Islet of Langerhans (tissue), 1 donor: Measurements from ENCODE around the gene CFAP74.
"Not testable (repeated sequence)": the region's sequence is repeated elsewhere in the genome, so short reads cannot be mapped to it uniquely, and the experiment has no call there.

Experiments
- FAIRE-seq: peaks from one replicate; lab custom pipeline; 2011; peaks lifted over from hg19 to GRCh38; lab: Jason Lieb, UNC

The CFAP74 gene

DNA sequence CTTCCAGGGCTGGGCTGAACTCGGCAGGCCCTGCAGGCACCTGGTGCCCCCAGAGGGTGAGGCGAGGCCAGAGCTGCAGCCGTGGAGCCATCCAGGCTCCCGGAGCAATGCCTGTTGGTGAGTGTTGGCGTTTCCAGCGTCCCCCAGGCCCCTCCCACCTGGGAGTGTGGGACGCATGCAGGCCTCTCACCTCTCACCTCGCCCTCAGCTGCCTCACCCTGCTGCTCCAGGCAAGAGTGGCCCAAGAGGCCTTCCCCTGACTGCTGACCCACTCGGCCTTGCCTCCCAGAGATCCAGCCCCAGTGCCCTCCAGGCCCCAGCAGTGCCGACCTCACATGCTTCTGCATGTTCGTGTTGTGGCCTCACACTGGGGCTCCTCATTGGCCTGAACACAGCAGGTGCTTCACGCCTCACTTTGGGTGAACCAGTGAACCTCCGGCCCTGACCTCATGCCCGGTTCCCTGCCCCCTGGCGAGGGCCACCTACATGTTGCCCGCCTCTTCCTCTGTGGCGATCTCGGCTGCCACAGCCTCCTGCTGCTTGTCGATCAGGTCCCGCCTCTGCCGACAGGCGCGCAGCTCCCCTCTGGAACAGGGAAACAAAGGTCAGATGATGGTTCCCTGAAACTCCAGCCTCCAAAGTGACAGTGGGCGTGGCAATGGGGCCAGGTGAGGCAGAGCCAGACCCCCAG is 17.0 kb downstream of the CFAP74 start:
- FAIRE-seq = no peak

DNA sequence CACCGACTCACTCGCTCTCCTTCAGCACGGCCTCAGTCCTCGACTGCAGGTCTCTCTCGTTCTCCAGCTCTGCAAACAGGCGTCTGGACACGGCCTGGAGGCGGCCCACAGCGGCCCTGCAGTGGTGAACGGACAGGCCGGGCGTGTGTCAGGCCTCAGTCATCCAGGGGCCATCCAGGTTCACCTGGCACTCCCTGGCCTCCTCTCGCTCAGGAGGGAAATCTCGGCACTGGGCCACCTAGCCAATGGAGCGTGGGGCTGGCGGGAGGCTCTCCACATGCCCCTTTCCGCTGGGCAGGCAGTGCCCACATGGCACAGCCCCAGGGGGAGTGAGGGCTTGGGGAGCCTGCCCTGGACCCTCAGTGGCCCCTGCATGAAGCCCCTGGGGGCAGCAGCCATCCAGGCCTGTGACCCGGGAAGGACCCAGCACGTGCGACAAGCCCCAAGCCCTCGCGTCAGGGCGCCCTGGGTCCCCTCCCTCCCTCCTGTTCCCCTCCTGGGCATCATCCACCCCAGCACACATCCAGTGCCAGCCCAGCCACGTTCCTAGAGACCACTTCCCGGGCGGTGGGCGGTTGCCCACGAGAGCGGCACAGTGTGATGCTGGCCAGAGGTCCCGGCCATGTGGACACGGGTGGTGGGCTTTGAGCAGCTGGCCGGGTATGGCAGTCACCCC is 18.1 kb downstream of the CFAP74 start:
- no peak for FAIRE-seq

DNA sequence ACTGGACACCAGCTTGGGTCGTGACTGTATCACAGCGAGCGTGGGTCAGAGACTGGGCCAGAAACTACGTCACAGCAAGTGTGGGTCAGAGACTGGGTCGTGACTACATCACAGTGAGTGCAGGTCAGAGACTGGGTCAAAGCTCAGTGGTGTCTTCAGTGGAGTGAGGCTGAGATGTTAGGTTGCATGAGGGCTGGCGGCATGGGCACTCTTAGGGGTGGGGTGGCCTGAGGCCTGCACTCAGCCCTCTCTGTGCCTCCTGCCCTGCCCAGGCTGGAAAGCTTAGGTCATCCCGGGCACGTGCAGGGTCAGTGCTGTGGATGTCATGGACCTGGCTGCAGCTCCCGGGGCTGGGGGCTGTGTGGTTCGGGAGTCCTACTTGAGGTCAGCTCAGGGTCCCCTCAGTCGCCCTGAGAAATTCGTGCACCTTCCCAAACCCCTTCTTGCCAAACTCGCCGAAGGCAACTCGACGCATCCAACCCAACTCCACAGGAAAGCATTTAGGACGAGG is 19.0 kb downstream of the CFAP74 start:
- no peak for FAIRE-seq

DNA sequence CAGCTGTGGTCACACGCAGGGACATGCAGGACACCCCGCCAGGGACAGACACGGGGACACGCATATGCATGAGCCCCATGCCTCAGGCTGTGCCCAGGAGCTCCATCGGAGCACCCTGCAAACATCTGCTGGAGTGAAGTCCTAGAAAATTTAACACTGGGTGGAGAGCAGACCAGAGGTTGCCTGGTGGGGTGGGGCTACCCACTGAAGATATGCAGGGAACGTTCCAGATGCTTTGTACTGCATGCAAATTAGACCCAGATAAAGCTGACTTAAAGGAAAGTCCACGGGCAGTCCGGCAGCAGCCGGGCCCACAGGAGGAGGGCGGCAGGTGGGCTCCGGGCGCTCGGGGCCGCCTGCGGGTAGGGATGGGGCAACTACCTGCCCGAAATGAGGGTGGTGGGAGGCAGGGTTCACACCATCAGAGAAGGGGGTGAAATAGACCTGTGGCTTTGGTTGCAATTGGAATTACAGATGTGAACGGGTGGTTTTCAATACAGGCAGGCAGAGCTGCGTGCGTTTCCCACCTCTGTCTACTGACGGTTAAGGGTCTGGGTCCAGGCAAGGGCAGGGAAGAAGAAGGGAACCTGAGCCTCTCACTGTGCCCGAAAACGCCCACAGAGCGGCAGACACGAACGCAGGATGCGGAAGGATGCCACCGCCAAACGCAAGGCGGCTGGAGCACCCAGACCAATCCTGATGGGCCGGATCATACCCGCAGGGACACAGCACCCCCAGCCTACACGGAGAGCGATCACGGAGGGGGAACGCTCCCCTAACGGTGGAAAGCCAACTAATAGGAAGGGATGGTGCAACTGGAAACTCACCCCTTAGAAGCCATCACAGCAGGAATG is 21.0 kb downstream of the CFAP74 start:
- FAIRE-seq = no peak

DNA sequence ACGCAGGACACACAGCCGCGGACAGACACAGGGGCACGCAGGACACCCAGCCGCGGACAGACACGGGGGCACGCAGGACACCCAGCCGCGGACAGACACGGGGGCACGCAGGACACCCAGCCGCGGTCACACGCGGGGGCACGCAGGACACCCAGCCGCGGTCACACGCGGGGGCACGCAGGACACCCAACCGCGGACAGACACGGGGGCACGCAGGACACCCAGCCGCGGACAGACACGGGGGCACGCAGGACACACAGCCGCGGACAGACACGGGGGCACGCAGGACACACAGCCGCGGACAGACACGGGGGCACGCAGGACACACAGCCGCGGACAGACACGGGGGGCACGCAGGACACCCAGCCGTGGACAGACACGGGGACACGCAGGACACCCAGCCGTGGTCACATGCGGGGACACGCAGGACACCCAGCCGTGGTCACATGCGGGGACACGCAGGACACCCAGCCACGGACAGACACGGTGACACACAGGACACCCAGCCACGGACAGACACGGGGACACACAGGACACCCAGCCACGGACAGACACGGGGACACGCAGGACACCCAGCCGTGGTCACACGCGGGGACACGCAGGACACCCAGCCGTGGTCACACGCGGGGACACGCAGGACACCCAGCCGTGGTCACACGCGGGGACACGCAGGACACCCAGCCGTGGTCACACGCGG is 21.8 kb downstream of the CFAP74 start:
- FAIRE-seq = not testable (repeated sequence)

DNA sequence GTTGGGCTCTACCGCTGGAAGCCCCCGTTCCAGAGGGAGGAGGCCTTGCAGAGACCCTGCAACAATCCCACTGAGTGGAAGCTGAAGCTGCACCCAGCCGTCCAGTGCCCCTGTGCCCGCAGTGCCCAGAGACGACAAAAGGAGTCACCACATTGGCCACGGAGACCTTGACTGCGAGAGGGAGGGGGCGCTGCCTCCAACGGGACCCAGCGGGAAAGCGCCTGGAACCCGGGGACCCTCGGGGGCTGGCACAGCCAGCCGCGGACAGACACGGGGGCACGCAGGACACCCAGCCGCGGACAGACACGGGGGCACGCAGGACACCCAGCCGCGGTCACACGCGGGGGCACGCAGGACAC is 22.5 kb downstream of the CFAP74 start:
- no peak for FAIRE-seq

DNA sequence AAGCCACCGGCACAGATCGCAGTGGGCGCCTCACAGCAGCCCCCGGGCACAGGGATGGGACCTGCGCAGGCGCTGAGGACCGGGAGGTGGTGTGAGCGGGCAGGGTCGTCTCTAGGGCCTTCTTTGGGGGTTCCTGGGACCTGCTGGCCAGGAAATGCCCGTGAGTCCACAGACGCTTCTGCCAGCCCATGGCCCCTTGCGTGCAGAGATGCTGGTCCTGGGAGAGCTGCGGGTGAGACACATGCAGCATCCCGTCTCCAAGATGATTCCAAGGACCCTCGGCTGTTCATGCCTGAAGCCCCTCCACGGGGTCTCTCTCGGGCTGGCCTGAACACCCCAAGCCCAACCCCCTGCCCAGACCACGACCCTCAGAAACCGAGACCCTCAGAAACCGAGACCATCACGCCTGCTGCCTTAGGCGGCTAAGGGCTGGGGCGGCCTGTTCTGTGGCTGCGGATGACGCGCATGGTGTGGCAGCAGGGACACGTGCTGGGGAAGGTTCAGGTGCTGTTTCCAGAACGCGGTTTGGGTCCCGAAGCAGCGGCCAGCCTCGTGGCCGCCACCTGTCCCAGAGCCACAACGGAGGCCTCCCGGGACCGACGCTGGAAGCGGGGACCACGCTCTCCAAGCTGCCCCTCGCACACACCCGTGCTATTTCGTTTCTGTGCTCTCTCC is 23.0 kb downstream of the CFAP74 start:
- FAIRE-seq = no peak

DNA sequence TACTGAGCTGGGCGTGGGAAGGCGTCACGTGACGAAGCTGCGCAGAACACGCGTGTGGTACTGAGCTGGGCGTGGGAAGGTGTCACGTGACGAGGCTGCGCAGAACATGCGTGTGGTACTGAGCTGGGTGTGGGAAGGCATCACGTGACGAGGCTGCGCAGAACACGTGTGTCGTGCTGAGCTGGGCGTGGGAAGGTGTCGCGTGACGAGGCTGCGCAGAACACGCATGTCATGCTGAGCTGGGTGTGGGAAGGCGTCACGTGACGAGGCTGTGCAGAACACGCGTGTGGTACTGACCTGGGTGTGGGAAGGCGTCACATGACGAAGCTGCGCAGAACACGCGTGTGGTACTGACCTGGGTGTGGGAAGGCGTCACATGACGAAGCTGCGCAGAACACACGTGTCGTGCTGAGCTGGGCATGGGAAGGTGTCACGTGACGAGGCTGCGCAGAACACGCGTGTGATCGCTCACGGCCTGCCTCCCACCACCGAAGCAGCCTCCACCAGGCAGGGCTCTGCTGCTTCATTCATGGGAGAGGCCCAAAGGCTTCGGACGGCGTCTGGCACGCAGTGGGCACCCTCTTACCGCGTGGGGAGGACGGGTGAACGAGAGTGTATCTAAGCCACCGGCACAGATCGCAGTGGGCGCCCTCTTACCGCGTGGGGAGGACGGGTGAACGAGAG is 24.0 kb downstream of the CFAP74 start:
- no peak for FAIRE-seq

DNA sequence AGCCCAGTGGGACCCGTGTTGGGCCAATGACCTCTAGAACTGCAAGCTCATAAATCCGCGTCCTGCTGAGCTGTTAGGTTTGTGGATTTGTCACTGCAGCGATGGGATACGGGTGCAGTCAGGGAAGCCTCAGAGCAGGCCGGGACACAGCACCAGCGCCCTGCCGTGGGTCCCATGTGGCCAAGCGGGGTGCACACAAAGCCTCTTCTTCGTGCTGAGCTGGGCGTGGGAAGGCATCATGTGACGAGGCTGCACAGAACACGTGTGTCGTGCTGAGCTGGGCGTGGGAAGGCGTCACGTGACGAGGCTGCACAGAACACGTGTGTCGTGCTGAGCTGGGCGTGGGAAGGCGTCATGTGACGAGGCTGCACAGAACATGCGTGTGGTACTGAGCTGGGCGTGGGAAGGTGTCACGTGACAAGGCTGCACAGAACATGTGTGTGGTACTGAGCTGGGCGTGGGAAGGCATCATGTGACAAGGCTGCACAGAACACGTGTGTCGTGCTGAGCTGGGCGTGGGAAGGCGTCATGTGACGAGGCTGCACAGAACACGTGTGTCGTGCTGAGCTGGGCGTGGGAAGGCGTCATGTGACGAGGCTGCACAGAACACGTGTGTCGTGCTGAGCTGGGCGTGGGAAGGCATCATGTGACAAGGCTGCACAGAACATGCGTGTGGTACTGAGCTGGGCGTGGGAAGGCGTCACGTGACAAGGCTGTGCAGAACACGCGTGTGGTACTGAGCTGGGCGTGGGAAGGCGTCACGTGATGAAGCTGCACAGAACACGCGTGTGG is 24.7 kb downstream of the CFAP74 start:
- FAIRE-seq = not testable (repeated sequence)

DNA sequence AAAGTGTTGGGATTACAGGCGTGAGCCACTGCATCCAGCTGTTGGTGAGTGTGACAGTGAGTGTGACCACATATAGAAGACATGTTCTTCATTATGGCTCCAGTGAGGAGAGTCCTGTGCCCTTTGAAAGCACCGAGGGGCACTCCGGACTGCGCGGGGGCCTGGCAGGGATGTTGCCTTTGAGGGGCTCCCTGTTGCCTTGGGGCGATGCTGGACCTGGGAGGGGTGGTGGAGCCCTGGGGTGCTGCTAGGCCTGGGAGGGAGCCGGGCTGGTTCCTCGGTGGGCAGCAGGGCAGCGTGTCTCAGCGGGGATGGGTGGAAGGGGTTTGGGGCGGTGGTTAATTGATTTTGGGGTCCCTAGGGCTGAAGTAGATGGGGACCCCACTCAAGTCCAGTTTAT is 25.5 kb downstream of the CFAP74 start:
- FAIRE-seq = no peak

DNA sequence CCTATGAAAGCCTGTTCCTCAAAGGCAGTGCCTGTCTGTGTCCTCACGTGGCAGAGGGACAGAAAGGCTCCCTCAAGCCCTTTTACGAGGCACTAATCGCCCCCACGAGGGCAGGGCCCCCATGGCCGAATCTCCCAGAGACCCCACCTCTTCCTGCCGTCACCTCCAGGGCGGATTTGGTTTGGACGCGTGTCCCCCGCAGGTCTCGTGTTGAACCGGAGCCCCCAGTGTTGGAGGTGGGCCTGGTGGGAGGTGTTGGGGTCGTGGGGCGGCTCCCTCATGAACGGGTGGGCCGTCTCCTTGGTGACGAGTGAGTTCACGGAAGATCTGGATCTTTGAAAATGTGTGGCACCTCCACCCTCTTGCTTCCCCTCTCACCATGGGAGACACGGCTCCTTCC is 27.6 kb downstream of the CFAP74 start:
- FAIRE-seq = no peak

DNA sequence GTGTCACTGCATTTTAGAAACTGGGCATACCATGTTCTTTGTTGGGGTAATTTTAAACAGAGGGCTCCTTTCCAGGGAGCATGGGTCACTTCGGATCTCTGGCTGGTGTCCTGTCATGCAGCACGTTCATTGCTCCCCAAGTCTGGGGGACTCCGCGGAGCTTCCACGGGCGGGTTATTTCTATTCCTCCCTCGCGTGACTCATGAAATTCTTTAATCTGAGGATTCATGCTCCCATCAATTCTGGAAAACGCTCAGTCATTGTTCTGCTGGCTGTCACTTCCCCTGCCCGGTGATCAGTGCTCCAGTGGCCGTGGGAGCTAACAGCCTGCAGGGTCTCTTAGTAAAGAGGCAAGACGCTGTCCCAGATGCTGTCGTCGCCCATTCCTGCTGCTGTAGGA is 28.1 kb downstream of the CFAP74 start:
- FAIRE-seq = no peak

DNA sequence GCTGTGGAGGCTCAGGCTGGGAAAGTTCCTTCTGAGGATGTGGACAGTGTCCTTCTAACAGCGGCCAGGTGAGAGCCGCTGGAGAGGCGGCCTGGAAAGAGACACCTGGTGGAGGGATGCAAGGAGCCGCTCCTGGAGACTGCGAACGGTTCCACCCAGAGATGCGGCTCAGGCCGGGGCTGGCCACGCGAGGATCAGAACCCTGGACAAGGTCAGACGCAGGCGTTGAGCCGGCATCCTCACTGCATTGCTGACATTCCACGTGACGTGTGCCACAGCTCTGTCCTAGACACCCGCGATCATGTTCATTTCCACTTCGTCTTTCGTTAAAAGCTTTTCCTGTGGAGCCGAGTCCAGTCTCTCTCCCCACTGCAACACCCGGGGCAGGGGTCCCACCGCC is 28.8 kb downstream of the CFAP74 start:
- no peak for FAIRE-seq

DNA sequence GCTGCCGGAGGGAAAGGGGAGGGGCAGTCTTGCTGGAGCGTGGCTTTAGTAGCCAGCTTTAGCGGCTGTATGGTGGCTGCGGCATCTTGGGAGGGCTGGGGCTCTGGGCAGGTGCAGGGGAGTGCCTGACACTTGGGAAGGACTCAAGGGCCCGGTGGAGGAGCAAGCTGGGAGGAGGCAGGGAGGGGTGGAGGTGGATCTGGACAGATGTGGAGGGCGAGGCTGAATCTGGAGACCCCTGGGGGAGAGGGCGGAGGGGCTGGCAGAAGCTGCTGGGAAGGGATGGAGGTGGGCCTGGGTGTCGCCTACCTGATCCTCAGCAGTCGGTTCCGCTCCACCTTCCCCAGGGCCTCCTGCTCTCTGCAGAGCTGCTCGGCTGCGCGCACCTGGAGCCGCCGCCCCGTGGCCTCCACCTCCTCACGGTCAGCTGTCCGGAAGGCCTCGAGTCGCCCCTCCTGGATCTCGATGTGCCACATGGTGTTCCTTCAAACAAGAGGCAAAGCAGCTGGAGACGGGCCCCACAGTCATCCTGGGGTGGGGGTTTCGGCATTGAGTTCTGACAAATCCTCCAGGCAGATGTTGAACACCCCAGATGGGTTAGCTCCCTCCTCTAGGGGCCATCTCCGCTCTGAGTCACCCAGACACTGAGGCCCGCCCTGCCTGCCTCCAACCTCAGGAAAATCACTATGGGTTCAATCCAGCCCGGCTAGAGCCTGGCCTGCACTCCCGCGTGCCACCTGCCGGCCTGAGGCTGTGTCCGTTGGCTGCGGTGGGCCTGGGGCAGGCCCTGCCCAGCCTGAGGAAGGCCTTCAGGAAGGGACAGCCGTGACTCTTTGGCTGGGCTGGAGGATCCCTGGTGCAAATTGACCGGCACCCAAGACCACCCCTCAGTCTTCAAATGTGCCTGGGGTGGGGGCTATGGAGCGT is 29.6 kb downstream of the CFAP74 start:
- FAIRE-seq = no peak

DNA sequence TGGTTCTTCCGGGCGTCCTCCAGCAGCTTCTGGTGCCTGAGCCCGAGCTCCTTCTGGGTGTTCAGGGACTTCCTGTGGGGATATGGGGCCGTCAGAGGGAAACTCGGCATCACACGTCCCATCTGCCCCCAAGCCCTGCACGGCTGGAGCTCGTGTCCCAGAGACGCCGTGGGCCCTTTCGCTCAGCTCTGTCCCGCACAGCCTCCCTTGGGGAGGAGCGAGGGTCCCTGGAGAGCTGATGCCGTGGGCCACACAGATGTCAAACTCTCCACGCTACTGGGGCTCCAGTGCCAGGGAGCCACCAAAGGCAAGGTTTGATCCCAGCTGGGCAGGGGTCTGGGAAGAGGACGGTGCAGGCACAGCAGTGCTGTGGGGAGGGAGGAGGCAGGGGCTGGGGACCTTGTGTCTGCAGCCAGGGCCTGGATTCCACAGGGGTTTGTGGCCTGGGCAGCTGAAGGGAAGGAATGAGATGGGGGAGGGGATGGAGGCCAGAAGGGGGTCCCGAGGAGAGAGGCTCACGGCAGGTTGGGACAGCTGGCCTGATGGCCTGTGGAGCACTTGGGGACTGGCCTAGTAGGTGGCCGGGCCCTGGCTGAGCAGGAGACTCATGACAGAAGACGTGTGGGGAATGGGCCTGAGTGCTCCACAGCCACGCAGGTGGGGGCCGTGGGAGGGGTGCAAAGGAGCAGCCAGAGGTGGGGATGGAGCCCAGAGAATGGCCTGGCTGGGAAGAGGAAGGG is 30.4 kb downstream of the CFAP74 start:
- FAIRE-seq = no peak

DNA sequence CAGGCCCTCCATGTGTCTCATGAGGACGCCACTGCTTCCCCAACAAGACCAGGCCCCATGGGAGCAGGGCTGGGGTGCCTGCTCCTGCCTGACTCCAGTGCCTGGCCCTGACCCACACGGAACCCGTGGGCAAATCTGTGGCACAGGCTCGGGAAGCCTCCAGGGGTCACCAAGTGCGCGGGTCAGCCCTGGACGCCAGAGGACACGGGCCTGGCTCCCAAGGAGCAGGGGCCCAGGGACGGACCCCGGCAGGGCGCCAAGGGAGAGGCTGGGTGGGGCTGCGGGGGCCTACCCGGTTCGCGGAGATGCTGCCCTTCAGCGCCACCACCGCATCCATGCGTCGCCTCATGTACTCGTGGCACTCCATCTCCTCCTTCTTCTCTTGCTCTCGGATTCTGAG is 31.9 kb downstream of the CFAP74 start:
- FAIRE-seq = no peak

DNA sequence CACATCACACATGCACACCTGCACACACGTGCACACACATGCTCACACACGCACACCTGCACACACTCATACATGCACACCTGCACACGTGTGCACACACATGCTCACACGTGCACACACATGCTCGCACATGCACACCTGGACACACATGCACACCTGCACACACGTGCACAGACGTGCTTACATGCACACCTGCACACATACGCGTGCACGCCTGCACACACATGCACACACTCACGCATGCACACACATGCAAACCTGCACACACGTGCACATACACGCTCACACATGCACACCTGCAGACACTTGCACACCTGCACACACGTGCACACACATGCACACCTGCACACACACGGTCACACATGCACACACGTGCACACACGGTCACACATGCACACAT is 32.6 kb downstream of the CFAP74 start:
- FAIRE-seq = no peak

DNA sequence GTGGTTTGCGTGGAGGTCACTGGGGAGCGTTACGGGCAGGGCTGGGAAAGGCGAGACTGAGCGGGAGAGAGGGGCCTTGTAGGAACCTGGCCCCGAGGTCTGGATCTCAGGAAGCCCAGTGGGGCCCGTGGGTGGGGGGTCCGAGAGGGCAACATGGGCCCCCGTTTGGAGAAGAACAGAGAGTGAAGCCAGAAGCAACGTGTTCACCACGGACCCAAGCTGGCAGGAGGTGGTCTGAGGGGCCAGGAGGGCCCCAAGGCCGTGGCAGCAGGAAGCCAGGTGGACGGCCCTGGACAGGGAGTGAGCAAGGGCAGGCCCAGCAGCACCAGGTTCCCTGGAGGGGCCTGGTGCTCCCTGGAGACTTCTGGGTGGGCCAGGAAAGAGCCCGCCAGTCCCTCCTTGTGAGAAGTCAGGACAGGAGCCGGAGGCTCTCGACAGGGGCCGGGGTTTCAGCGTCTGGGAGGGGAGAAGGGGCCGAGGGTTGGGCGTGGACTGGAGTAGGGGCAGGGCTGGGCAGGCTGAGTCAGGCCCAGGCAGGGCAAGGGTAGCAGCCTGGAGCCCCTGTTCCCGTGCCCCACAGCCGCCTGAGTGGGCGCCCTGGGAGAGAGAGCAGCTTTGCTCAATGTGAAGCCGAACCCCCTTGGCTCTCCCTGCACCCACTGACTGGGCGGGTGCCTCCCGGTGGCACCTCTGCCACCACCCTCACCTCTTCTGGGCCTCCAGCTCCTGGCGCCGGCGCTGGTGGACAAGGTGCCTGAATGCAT is 33.5 kb downstream of the CFAP74 start:
- FAIRE-seq = no peak
